H1 (cell line): ENCODE data around the gene AMMECR1L. TPM values are rescaled to one million over a fixed set of nuclear protein-coding genes. Genes with fewer than 3 reads are reported as not detected.

Source experiments
- CREB1 ChIP-seq: IDR thresholded peaks from 2 replicates; pipeline ENCODE4 v1.6.1; 2012; ENCODE audit warnings: inconsistent platforms
- CTCF ChIP-seq, 3 experiments: IDR thresholded peaks; 1 replicate in 2 of 3; 2 replicates in 1 of 3; pipeline versions ENCODE4 v1.5.1 to v1.6.1; 2011; ENCODE audit warnings: low read length in 3 of 3, mild to moderate bottlenecking in 3 of 3, inconsistent platforms in 2 of 3, low read depth in 1 of 3, moderate library complexity in 1 of 3; ENCODE audit not compliant: insufficient read depth in 1 of 3; ENCODE audit errors: control extremely low read depth in 1 of 3
- EZH2 ChIP-seq: fragments of 200-600 bp; sonication (generic); IDR thresholded peaks from 2 replicates; pipeline ENCODE4 v1.7.1; 2012; ENCODE audit warnings: low read depth, mild to moderate bottlenecking, moderate library complexity, low read length, inconsistent platforms; ENCODE audit not compliant: severe bottlenecking
- POLR2AphosphoS5 ChIP-seq: IDR thresholded peaks from 2 replicates; pipeline ENCODE4 v1.6.1; 2011; ENCODE audit warnings: low read depth, low read length
- SIN3A ChIP-seq, 2 experiments: IDR thresholded peaks in 1 of 2; conservative IDR thresholded peaks in 1 of 2; 2 replicates each; pipeline ENCODE4 v1.6.1; 2011 to 2012; ENCODE audit warnings: low read length in 2 of 2, improper control_type of control experiment in 1 of 2, low read depth in 1 of 2, mild to moderate bottlenecking in 1 of 2
- SP4 ChIP-seq: IDR thresholded peaks from 2 replicates; pipeline ENCODE4 v1.6.1; 2012; ENCODE audit warnings: low read length, inconsistent platforms
- polyA plus RNA-seq, 7 experiments: library from polyadenylated mRNA; depleted of rRNA in 3 of 7; stranded (reverse) in 5 of 7; unstranded in 2 of 7; fragments of >200 nt in 5 of 7; fragments of 200-250 nt in 2 of 7; gene quantifications; 1 replicate in 5 of 7; 2 replicates in 1 of 7; 4 replicates in 1 of 7; pipeline versions ENCODE4 v1.2.1 to v1.2.3, GENCODE V29; 2011 to 2013; ENCODE audit warnings: missing spikeins in 2 of 7, mixed read lengths in 2 of 7
- total RNA-seq: library from RNA; stranded (reverse); fragmentation: NEBNext Ultra II Directional; extraction: Animal tissue kit (Norgen Biotek cat#: 25700); gene quantifications from 2 replicates; pipeline ENCODE4 v1.2.1, GENCODE V29; 2021

Gene AMMECR1L
- total and polyA plus RNA-seq, 2 of the 8 experiments (the other 6 are each of a cell fraction or from before 2014, with no cell fraction given) = 10.1 to 18.8 TPM

DNA sequence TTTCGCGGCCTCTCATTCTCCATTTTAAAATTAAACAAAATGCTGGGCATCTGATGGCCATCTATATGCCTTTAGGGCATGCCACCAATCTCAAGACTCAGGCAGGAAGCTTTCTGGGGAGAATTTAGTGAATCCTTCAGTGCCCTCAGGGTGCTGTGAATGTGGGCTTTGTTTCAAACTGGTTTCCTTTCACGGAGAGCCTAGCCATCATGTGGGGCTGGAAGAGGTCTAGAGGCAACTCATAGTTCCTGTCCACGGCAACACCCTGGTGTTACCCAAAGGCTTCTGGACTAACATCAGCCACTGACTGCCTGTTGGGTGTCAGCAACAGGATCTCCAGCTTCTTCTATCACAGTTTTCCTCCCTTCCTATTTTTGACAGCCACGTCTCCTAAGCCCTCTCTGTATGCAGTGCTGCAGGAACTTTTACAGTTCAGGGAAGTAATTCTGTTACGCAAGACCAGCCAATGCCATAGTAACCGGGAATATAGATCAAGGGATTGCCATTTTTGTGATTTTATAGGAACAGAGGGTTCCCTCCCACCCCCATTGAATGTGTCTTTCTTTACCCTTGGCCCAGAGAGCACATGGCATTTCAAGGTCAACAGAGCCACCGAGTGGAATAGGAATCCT lies 66.8 kb downstream of the AMMECR1L start (continued):
- TF ChIP-seq SIN3A (conservative IDR thresholded peaks at IDR 0.05 in 1 of 2, IDR thresholded peaks at IDR 0.05 in 1 of 2; ENCODE audit: low read depth in 1 of 2, low read length in 2 of 2) (no peak), EZH2 (no peak), CTCF (IDR thresholded peaks at IDR 0.05; ENCODE audit: control extremely low read depth in 1 of 3, insufficient read depth in 1 of 3, low read depth in 1 of 3, low read length in 3 of 3) (no peak), SP4 (no peak), CREB1 (no peak), POLR2AphosphoS5 (no peak)
